HG02852 (cell line): ENCODE measurements around the gene GZMH.
A peak's percentile ranks its signal among the peaks of the same experiment; 100 is the strongest.
"Not testable (repeated sequence)": the region's sequence is repeated elsewhere in the genome, so short reads cannot be mapped to it uniquely, and the experiment has no call there.

Experiments used
- ATAC-seq: cut with Tn5 transposase; IDR thresholded peaks from one replicate; pipeline ENCODE4 v1.9.1; 2021; ENCODE audit warnings: mild to moderate bottlenecking, moderate library complexity; ENCODE audit not compliant: unreplicated experiment

GZMH gene

GRCh38 chr14:24609655-24610344 is at the start of gene GZMH:
Gene GZMH, minus strand, starts transcription at chr14:24609685. Its CDS starts 72 bp downstream, at chr14:24609613.
- ATAC-seq, result peak; percentile 36

- ATAC-seq, result not testable (repeated sequence)
Measured at GRCh38 chr14:24648361-24648760, 38.9 kb upstream of the GZMH start.

GRCh38 chr14:24639905-24640304 is 30.4 kb upstream of the GZMH start:
- no peak for ATAC-seq

GRCh38 chr14:24639270-24639669 is 29.8 kb upstream of the GZMH start:
- no peak for ATAC-seq

- ATAC-seq, result no peak
Measured at GRCh38 chr14:24634158-24634557, 24.7 kb upstream of the GZMH start, which contains the start of gene GZMB. Gene GZMB, minus strand, starts transcription at chr14:24634190. Its CDS starts 30 bp downstream, at chr14:24634160.

GRCh38 chr14:24633353-24633752 is 23.9 kb upstream of the GZMH start:
- no peak for ATAC-seq

- ATAC-seq, result no peak
Measured at GRCh38 chr14:24632761-24633160, 23.3 kb upstream of the GZMH start.

GRCh38 chr14:24632336-24632735 is 22.9 kb upstream of the GZMH start:
- ATAC-seq, result no peak

- no peak for ATAC-seq
Measured at GRCh38 chr14:24631749-24632335, 22.4 kb upstream of the GZMH start.

GRCh38 chr14:24630872-24631477 is 21.5 kb upstream of the GZMH start:
- ATAC-seq, result no peak

GRCh38 chr14:24630087-24630871 is 20.8 kb upstream of the GZMH start:
- ATAC-seq, result no peak

GRCh38 chr14:24629521-24629920 is 20.0 kb upstream of the GZMH start:
- ATAC-seq, result no peak

GRCh38 chr14:24613747-24614146 is 4.3 kb upstream of the GZMH start:
- ATAC-seq, result no peak

GRCh38 chr14:24613241-24613640 is 3.8 kb upstream of the GZMH start:
- no peak for ATAC-seq

- ATAC-seq, result no peak
Measured at GRCh38 chr14:24612196-24612595, 2.7 kb upstream of the GZMH start.

- no peak for ATAC-seq
Measured at GRCh38 chr14:24607635-24608514, 1.6 kb downstream of the GZMH start.

GRCh38 chr14:24607081-24607480 is 2.4 kb downstream of the GZMH start:
- no peak for ATAC-seq

GRCh38 chr14:24606297-24606696 is 3.2 kb downstream of the GZMH start:
- ATAC-seq, result no peak

- peak; percentile 86 for ATAC-seq
Measured at GRCh38 chr14:24605435-24606190, 3.9 kb downstream of the GZMH start.

GRCh38 chr14:24597403-24597802 is 12.1 kb downstream of the GZMH start:
- no peak for ATAC-seq
